ENCODE measurements around the gene PABPN1.

Gene PABPN1

DNA sequence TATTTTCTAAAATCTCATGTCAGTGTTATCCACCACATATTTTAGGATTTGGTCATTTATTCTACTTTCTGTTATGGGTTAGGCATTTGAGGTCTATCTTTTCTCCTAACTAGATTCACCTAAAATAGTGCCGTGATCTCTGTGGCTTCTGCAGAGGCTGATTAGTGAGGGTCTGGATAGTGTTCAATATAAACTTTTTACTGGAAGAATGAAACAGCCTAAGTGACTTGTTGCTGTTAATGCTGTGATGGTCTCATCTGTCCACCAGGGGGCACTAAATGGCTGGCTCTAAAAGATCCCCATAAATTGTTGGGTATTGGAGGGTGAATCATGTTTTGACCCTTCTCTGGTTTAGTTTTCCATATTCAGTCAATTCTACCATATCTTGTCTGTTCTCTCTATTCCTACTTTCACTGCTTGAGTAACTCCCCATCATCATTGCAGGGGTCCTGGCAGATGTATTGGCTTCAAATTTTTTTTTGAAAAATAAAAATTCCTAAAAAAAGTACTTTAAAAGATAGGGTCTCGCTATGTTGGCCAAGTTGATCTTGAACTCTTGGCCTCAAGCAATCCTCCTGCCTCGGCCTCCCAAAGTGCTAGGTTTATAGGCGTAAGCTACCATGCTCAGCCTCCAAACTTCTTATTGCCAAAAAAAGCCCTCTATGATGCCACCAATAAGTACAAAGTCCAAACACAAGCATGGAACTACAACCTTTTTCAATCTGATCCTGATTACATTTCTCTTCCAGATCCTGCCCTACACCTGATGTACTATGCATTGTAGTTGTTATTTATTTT is 6.9 kb downstream of the PABPN1 start:
- peak; percentile 75 for DNase-seq

DNA sequence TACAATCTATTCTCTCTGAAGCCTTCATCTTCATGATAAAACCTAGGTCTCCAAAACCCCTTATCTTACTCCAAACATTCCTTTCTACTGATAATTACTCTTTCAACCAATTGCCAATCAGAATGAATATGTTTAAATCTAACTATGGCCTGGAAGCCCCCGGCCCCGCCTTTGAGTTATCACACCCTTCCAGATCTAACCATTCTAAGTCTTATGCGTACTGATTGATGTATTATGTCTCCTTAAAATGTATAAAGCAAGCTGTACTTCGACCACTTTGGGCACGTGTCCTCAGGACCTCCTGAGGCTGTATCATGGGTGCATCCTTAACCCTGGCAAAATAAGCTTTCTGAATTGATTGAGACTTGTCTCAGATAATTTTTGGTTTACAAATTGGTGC is 14.4 kb downstream of the PABPN1 start:
- no peak for DNase-seq

DNA sequence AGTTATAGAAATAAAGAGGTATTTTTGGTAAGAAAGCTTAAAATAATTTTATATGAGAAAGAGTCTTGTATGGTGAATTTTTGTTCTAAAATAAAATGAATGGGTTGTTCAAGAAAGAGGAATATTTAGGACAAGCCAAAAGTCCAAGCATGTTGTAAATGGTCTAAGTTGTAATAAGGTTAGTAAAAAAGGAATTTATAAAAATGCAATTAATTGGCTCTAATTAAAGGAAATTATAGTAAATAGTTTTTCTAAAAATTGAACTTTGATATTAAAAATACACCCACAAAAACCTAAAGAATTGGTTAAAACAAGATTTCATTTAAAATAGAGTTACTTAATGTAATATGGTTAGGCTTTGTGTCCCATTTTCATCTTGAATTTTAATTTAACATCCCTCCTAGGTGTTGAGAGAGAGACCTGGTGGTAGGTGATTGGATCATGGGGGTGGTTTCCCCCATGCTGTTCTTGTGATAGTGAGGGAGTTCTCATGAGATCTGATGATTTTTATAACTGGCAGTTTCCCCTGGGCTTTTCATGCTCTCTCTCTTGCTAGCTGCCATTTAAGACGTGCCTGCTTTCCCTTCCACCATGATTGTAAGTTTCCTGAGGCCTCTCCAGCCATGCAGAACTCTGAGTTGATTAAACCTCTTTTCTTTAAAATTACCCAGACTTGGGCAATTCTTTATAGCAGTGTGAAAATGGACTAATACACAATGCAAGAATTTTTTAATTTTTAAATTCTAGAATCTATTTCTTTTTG is 18.4 kb downstream of the PABPN1 start:
- no peak for DNase-seq

DNA sequence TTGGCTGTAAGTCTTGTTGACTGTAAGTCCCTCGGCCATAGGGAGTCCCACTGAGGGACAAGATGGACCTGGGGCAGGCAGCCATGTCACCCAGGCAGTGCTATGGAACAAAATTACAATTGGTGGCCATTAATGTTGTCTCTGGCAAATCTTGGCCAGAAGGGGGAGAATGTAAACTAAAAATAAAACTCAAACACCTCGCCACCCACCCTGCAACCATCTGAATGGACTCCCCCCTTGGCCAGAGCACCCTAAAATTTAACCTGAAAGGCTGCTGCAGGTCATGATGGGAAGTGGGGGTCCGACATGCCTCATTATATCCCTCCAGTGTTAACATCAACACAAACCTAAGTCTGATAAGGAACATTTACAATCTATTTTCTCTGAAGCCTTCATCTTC is 23.2 kb downstream of the PABPN1 start:
- peak; percentile 14 for DNase-seq

DNA sequence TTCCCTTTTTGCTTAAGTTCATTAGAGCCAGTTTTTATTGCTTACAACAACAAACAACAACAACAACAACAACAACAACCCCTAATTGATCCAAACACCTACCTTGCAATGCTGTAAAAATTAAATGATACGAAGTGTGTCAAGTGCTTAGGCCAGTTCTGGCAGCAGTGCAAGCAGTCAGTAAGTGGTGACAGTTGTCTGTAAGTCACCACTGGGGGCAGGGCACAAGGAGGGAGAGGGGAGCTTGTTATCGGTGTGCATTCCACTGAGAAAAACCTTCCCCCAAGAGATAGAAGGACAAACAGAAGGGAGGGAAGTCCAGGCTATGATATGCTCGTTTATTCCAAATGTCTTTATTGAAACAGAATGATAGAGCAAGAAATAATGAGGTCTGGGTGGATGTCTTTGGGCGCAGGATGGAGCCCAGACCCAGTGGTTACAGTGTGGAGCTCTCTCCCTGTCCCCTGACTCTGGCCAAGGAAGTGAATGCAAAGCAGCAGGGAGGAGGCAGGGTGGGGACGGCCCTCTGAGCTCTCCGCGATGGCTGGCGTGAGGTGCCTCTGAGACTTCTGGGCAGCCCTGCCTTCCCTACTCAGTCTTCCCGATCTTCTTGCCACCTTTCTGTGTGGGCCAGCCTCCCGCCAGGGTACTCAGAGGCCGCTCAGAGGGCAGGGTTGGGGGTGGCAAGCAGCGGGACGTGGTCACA is 24.9 kb downstream of the PABPN1 start:
- peak; percentile 55 for DNase-seq

DNA sequence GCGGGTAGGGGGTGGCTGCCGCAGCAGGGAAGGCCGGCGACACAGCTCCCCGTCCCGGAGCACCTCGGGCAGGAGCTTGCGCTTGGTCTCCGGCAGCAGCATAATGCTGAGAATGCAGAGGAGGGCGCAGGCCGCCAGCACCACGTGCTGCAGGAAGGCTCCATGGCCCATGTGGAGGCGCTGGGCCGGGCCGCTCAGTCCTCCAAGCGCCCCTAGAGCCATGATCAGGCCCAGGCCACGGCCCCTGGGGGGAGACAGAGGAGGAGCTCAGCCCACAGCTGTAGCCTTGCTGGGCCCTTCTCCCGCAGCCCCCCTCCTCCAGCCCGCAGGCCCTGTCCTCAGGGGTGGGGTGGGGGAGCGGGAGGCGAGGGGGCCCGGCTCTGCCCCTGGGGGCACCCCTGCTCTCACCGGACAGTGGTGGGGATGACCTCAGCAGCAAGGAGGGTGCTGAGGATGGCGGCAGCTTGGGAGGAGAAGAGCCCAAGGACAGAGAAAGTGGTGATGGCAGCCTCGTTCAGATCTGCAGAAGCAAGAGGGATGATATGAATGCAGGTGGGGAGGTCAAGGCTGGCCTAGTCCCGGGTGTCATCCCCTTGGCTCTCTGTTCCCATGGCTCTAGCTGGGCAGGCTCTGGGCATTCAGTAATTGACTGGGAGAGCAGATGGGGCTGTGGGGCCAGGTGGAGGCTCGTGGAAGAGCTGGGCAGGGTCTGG is 25.6 kb downstream of the PABPN1 start:
- DNase-seq, result peak; percentile 37

DNA sequence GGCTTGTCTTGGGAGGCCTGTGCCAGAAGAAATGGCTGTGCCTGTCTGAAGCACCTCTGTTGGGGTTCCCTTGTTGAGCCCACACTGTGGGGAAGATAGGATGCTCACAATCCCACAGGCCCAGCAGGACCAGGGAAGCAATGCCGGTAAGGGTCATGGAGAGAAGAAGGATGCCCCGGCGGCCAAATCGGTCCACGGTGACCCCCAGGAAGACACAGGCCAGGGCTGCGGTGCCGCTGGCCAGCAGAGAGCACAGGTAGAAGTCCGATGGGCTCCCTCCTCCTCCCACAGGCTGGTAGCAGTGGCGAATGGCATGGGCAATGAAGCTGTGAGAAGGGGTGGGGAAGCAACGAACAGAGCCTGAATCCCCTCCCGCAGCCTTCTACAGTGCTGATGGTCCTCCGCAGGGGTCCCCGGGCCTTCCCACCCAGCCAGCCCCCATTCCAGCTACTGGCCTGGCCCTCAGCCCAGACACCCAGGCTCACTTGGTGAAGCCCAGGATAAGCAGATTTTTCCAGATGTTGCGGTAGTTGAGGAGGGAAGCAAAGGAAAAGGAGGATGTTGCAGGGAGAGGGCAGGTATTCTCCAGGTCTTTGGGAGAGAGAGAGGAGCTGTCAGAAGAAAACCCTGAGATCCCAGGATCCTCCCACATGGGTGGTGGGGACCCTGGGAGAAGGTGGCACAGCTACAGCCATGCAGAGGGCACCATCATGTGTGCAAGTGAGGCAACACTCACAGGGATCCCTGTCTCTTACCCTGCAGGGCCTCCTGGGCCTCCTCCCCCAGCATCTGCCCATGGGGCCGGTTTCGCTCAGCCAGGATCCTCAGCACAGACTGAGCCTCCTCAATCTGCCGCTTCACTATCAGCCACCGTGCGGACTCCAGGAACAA is 26.4 kb downstream of the PABPN1 start:
- peak; percentile 40 for DNase-seq

DNA sequence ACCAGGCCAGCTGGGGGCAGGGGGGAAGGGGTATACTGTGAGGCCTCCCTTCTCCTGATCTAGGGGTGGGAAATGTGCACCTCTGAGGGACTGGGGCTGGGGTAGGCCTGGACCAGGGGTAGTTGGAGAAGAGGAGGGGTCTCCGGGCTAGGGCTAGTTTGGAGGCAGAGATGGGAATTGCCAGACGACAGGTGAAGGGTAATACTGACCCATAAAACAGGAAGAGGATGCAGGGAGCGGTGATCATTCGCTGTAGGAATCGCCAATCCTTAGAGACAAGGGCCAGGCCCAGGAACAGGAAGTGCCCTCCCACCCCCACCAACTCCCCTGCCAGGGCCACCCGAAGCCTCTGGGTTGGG is 27.0 kb downstream of the PABPN1 start:
- DNase-seq, result no peak

DNA sequence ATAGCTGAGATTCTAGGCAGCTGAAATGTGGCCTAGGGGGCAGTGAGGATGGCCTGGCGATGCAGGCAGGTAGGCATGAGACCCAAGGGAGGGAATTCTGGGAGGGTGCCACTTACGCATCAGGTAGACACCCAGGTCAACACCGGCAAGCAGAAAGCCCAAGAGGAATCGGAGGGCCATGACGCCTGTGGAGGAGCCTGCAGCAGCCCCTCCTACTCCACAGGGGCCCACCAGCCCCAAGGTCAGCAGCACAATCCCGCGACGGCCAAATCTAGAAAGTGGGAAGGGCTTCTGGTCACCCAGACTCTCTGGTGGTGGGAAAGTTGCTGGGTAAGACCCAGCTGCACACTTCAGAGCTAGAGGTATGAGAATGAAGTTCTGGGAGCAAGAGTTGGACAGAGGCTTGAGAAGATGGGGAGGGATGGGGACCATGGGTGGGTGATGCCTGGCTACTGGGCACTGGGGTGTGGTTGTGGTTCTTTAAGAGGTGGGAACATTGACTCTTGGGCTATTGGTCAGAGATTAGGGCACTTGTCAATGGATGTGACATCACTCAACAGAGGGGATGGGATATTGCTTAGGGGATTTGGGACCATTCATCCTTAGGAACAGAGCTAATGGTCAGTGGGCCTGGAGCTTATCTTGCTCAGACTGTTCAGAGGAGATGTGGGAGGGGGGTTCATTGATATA is 28.0 kb downstream of the PABPN1 start:
- peak; percentile 34 for DNase-seq

DNA sequence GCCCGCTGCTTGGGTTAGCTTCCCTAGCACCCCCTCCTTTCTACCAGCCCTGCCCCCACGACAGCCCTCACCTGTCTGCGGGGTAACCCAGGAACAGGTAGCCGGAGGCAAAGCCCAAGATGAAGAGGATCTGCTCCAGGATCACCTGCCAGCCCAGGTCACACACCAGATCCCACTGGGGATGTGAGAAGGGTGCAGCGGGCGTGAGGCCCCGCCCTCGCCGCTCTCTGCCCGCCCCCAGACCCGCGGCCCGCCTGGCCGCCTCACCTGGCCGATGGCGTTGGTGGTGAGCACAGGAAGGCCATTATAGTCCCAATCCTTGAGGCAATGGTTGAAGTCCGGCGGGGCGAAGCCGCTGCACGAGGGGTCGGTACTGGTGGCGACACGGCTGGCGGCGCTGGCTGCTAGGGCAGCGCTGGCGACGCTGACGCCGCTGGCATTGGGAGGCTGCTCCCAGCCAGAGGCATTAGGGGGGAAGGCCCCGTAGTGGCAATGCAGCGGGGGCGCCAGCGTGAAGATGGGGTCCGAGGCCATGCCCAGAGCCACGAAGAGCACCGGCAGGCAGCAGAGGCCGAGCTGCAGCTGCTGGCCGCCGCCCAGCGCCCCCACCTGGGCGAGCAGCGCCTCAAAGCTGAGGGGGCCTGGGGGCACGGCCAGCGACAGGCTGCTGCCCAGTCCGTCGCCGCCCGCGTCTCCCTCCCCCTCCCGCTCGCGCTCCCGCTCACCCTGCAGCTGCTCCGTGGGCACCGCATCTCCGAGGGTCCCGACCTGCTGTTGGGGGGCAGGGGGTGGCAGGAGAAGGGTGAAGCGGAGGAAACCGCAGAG is 30.6 kb downstream of the PABPN1 start:
- DNase-seq, result peak; percentile 61

DNA sequence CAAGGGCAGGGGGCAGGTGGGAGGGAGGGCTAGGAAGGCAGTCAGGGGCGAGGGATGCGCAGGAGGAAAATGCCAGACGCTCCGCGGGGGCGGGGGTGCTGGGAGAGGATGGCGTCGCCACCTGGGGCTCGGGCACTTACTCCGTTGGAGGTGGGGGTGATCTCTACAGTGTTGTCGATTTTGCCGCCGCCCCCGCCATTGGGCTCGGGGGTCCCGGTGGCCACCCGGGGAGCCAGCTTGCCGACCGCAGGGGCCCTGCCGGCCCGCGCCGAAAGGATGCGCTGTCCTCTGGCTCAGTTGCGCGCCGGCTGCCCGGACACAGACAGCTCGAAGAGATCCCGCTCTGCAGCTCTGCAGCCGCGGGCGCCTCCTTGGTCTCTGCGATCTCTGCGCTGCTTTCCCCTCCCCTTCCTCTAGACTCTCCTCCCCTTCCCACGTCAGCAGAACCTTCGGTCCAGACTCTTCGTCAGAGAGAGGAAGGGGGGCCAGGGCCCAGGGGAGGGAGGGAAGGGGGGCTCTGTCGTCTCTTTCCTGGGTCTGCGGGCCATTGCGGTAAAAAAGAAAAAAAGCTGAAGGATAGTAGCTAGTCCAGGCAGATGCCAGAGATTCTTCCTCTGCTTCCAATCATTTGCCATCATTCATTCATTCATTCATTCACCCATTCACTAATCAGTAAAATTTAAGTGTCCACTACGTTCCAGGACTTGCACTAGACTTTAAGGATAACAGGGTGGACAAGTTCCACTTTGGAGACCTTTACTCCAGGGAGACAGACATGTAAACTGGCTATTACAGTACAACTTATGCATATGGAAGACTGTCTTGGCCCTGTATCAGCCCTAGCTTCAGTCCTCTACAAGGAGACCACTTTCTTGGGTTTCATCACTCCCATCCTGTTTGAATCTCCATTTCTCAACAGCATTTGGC is 31.5 kb downstream of the PABPN1 start, which contains the start of gene SLC22A17:
Gene SLC22A17 (minus strand): TSS at position 382 of the 927 bp plus-strand sequence.
- peak; percentile 96 for DNase-seq

DNA sequence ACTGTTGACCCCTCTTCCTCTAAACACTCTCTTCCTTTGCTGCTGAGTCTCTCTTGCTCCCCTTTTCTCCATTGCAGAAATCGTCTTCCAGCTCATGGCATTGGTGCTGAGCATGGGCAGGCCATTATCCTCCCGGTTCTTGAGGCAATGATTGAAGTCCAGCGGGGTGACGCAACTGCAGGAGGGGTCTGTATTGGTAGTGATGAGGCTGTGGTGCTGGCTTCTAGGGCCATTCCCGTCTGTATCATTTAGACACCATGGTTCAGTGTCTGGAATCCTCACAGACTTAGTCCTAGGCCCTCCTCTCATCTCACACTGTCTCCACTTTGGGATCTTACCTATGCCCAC is 32.1 kb downstream of the PABPN1 start:
- DNase-seq, result peak; percentile 43

DNA sequence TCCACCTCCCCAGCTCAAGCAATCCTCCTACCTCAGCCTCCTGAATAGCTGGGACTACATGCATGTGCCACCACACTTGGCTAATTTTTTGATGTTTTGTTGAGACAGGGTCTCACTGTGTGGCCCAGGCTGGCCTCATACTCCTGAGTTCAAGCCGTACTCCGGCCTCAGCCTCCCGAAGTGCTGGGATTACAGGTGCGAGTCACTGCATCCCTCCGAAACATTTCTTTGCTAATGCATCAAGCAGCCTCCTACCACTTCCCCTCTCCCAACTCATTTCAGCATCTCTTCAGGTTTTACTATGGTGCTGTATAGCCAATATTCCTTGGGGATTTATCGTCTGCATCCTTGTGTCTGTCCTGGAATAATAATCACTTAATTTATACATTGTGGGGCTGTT is 33.7 kb downstream of the PABPN1 start:
- DNase-seq, result peak; percentile 37

DNA sequence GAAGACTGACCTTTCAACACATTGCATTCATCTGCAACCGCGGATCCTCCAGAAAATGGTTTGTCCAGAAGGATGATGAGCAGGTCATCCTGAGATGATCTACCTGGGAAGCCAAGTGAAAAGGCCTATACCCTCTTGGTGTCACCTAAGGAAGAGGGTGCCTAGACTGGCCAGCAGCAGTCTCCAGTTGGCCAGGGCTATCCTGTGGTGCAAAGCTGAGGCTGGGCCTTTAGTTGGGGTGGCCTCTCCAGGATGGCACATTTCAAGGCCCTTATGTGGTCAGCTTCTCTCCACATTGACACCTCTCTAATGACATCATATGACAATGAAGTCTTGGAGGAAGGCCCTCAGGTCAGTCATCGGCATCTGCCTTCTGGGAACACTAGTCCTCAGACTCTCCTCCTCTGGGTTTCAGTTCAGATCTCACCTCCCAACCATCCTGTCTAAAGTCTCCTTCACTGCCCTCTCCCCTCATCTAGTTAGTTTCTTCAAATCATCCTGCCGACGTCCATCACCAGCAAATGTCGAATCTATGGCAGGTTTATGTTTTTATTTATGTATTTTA is 34.7 kb downstream of the PABPN1 start:
- peak; percentile 33 for DNase-seq

DNA sequence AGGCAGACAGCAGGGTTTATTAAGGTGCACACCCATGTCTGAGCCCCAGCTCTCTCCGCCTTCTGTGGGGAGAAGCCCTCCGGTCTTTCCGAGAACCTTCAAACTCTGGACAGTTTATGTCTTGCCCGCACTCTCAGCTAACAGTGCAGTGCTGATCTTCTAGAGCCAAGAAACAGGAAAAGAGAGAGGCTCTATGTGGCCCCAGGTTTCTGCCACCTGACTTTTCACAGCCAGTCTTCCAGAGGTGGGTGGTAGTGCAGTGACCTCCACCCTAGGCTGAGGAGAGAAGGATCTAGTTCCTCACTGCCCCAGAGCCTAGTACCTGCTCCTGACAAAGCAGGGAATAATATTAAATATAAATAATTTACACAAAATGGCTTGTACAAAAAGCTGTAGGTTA is 35.4 kb downstream of the PABPN1 start:
- DNase-seq, result no peak

DNA sequence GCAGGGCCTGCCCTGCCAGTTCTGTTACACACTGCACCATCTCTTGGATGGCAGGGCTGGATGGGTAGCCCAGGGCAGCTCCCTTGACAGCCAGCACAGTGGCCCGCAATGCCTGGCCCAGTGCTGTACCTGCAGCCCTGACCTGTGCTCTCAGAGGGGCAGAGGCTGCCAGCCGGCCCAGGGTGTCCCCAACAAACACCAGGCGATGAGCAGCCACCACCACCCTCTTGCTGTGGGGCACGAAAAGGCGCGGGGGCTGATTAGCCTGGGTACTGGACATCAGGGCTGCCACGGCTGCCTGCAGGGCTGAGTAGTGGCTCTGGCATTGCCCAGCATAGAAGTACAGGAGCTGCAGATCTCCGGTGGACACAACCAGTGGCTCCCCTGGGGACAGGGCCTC is 36.0 kb downstream of the PABPN1 start:
- peak; percentile 40 for DNase-seq

DNA sequence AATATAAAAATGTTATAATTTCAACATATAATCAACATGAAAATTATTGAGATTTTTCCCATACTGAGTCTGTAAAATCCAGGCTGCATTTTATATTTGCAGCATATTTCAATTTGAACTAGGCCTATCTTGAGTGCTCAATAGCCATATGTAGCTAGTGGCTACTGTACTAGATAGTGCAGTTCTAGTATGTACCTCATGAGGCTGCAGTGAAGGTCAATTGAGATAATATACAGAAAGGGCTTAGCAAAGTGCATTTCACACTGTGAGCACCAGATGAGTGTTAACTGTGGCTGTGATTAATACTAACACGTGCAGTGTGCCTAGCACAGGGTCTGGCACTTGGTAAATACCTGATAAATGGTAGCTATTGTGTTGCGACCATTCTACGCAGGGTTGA is 36.8 kb downstream of the PABPN1 start:
- DNase-seq, result no peak

DNA sequence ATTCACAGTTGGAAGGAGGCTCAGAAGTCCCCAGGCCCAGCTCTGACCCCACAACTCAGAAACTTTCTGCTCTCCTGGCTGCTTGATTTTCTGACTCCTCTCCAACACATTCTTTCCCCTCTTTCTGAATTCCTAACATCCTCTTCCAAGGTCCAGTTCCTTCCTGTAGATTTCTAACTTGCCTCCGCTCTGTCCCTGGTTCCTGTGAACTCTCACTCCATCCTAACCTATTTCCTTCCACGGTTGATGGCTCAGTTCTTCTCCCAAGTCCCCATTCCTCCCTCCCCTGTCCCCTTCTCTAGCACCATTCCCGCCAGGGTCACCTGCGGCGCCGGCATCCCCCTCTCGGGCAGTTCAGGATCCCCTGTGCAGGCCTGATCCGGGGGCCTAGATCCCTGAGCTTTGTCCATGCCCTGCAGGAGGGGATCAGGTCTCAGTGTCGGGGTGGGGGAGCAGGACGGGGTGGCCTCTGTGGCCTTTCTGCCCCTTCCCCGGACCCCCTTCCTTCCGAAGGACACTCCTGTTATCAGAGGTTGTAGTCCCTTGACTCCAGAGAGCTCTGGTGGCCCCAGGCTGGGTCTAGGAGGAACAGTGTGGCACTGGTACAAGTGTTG is 37.4 kb downstream of the PABPN1 start:
- peak; percentile 22 for DNase-seq
